H1 (cell line): ENCODE measurements around the gene MVP. TPM values are rescaled to one million over a fixed set of nuclear protein-coding genes. Genes with fewer than 3 reads are reported as not detected.
A peak's percentile ranks its signal among the peaks of the same experiment; 100 is the strongest.

Experiments
- CTCF ChIA-PET: fragments of 300-600 bp; sonication (Branson Sonifier 250); formaldehyde crosslinking; loops from one replicate; lab custom pipeline; 2021; ENCODE audit not compliant: partially characterized antibody; lab: Charles Lee
- POLR2A ChIA-PET: fragments of 300-600 bp; sonication (Branson Sonifier 250); formaldehyde crosslinking; loops from one replicate; lab custom pipeline; 2021; ENCODE audit warnings: inconsistent platforms; ENCODE audit not compliant: partially characterized antibody; lab: Charles Lee
- DNase-seq, 2 experiments: peaks; one replicate each; pipeline versions ENCODE4 v3.0.0 to v3.0.0-alpha.2; 2010 to 2022; ENCODE audit warnings: low spot score in 2 of 2, low read depth in 1 of 2, mixed read lengths in 1 of 2
- FAIRE-seq: peaks from 2 replicates; lab custom pipeline; 2011; peaks lifted over from hg19 to GRCh38; lab: Jason Lieb, UNC
- H2AFZ ChIP-seq: 2 replicates; pipeline ENCODE4 v1.8.1; 2012; ENCODE audit warnings: low read length, inconsistent platforms
- H2AK5ac ChIP-seq: 2 replicates; pipeline ENCODE4 v1.6.1; 2013; ENCODE audit warnings: low read depth, low read length
- H2BK120ac ChIP-seq: replicated peaks from 2 replicates; pipeline ENCODE3; 2013; ENCODE audit warnings: low read depth, low read length, inconsistent platforms
- H2BK12ac ChIP-seq: 2 replicates; pipeline ENCODE4 v1.6.1; 2013; ENCODE audit warnings: low read depth, low read length
- H2BK15ac ChIP-seq: 2 replicates; pipeline ENCODE4 v1.6.1; 2013; ENCODE audit warnings: low read length
- H2BK20ac ChIP-seq: 2 replicates; pipeline ENCODE4 v1.6.1; 2013; ENCODE audit warnings: low read length
- H2BK5ac ChIP-seq: 2 replicates; pipeline ENCODE4 v1.6.1; 2013; ENCODE audit warnings: low read depth, low read length
- H3K14ac ChIP-seq: 2 replicates; pipeline ENCODE4 v1.6.1; 2013; ENCODE audit warnings: inconsistent platforms; ENCODE audit not compliant: insufficient read length
- H3K18ac ChIP-seq: 2 replicates; pipeline ENCODE4 v1.6.1; 2013; ENCODE audit warnings: low read length; ENCODE audit errors: extremely low read depth
- H3K23ac ChIP-seq: 2 replicates; pipeline ENCODE4 v1.6.1; 2013; ENCODE audit warnings: inconsistent platforms; ENCODE audit not compliant: insufficient read length
- H3K23me2 ChIP-seq: 2 replicates; pipeline ENCODE4 v1.6.1; 2013; ENCODE audit warnings: low read depth, low read length
- H3K27ac ChIP-seq: 2 replicates; pipeline ENCODE4 v1.6.1; 2011; ENCODE audit warnings: low read depth, low read length, inconsistent platforms
- H3K27me3 ChIP-seq, 4 experiments: replicated peaks in 1 of 4; 1 replicate in 1 of 4; 2 replicates in 3 of 4; pipeline versions ENCODE4 v1.6.1 to v1.8.1; 2011 to 2013; ENCODE audit warnings: low read length in 3 of 4, mild to moderate bottlenecking in 3 of 4, inconsistent platforms in 2 of 4, mixed read lengths in 2 of 4, moderate library complexity in 1 of 4; ENCODE audit not compliant: control insufficient read depth in 3 of 4, insufficient read depth in 3 of 4; ENCODE audit errors: extremely low read depth in 1 of 4
- H3K36me3 ChIP-seq, 4 experiments: 2 replicates each; pipeline versions ENCODE4 v1.6.1 to v1.8.1; 2011 to 2013; ENCODE audit warnings: mild to moderate bottlenecking in 4 of 4, low read length in 3 of 4, moderate library complexity in 2 of 4, control low read depth in 1 of 4, inconsistent platforms in 1 of 4; ENCODE audit not compliant: insufficient read depth in 4 of 4, control insufficient read depth in 2 of 4
- H3K4ac ChIP-seq: replicated peaks from 2 replicates; pipeline ENCODE3; 2013; ENCODE audit warnings: low read length, low read depth, mixed read lengths, inconsistent platforms; ENCODE audit not compliant: insufficient read length
- H3K4me1 ChIP-seq, 4 experiments: replicated peaks in 1 of 4; 1 replicate in 1 of 4; 2 replicates in 3 of 4; pipeline versions ENCODE4 v1.6.1 to v1.8.1; 2011 to 2013; ENCODE audit warnings: low read length in 3 of 4, inconsistent platforms in 2 of 4, mixed read lengths in 1 of 4; ENCODE audit not compliant: insufficient read depth in 4 of 4, control insufficient read depth in 3 of 4
- H3K4me2 ChIP-seq, 2 experiments: 2 replicates each; pipeline versions ENCODE4 v1.6.1 to v1.8.1; 2011 to 2013; ENCODE audit warnings: low read depth in 2 of 2, low read length in 2 of 2, control low read depth in 1 of 2, inconsistent platforms in 1 of 2, mild to moderate bottlenecking in 1 of 2; ENCODE audit not compliant: insufficient read depth in 1 of 2
- H3K4me3 ChIP-seq, 4 experiments: fragments of 200-600, 300-600 bp in 1 of 4; sonication (generic), shearing (Covaris generic), sonication (Bioruptor Twin) in 1 of 4; 2 replicates each; pipeline versions ENCODE4 v1.5.1 to v1.8.1; 2011 to 2016; ENCODE audit warnings: low read length in 4 of 4, low read depth in 3 of 4, control low read depth in 2 of 4, inconsistent platforms in 2 of 4, mild to moderate bottlenecking in 2 of 4, mixed read lengths in 1 of 4, moderate library complexity in 1 of 4; ENCODE audit not compliant: insufficient read depth in 2 of 4; ENCODE audit errors: extremely low read depth in 1 of 4
- H3K56ac ChIP-seq: replicated peaks from 2 replicates; pipeline ENCODE3; 2013; ENCODE audit warnings: low read depth, mild to moderate bottlenecking, mixed read lengths, low read length, inconsistent platforms; ENCODE audit not compliant: insufficient read length
- H3K79me1 ChIP-seq: 2 replicates; pipeline ENCODE4 v1.6.1; 2013; ENCODE audit warnings: low read depth, low read length, control low read depth
- H3K79me2 ChIP-seq, 2 experiments: 2 replicates each; pipeline versions ENCODE4 v1.6.1 to v1.8.1; 2012 to 2013; ENCODE audit warnings: low read length in 2 of 2, mild to moderate bottlenecking in 2 of 2, inconsistent platforms in 1 of 2; ENCODE audit not compliant: insufficient read depth in 2 of 2, control insufficient read depth in 1 of 2
- H3K9ac ChIP-seq, 4 experiments: replicated peaks in 1 of 4; 1 replicate in 1 of 4; 2 replicates in 3 of 4; pipeline versions ENCODE4 v1.6.1 to v1.8.1; 2011 to 2013; ENCODE audit warnings: low read depth in 3 of 4, low read length in 3 of 4, control low read depth in 2 of 4, mild to moderate bottlenecking in 2 of 4, moderate library complexity in 2 of 4, inconsistent platforms in 1 of 4; ENCODE audit errors: extremely low read depth in 1 of 4
- H3K9me3 ChIP-seq, 2 experiments: 2 replicates each; pipeline versions ENCODE4 v1.6.1 to v1.8.1; 2012 to 2013; ENCODE audit warnings: mild to moderate bottlenecking in 2 of 2, moderate library complexity in 2 of 2, control low read depth in 1 of 2, inconsistent platforms in 1 of 2, low read depth in 1 of 2, low read length in 1 of 2, mixed read lengths in 1 of 2; ENCODE audit not compliant: insufficient read depth in 2 of 2
- H4K20me1 ChIP-seq, 2 experiments: replicated peaks in 1 of 2; 2 replicates each; pipeline versions ENCODE3 to v1.8.1; 2011 to 2013; ENCODE audit warnings: inconsistent platforms in 2 of 2, low read length in 2 of 2, mild to moderate bottlenecking in 1 of 2; ENCODE audit not compliant: insufficient read depth in 2 of 2, control insufficient read depth in 1 of 2
- H4K5ac ChIP-seq: 2 replicates; pipeline ENCODE4 v1.6.1; 2013; ENCODE audit warnings: low read length, low read depth, mixed read lengths, inconsistent platforms; ENCODE audit not compliant: insufficient read length
- H4K8ac ChIP-seq: 2 replicates; pipeline ENCODE4 v1.8.0; 2013; ENCODE audit warnings: mild to moderate bottlenecking, moderate library complexity, low read length, inconsistent platforms; ENCODE audit not compliant: insufficient read depth; ENCODE audit errors: extremely low read depth
- H4K91ac ChIP-seq: replicated peaks from 2 replicates; pipeline ENCODE3; 2013; ENCODE audit warnings: low read length, mixed read lengths, inconsistent platforms; ENCODE audit not compliant: insufficient read length
- BCL11A ChIP-seq, 2 experiments: IDR thresholded peaks; one replicate each; pipeline ENCODE4 v1.6.1; 2011; ENCODE audit warnings: low read depth in 2 of 2, low read length in 2 of 2, mild to moderate bottlenecking in 2 of 2
- CTBP2 ChIP-seq: IDR thresholded peaks from 2 replicates; pipeline ENCODE4 v1.7.0; 2011; ENCODE audit warnings: borderline replicate concordance, mild to moderate bottlenecking, moderate library complexity, mixed read lengths, low read length; ENCODE audit not compliant: insufficient read depth, insufficient read length
- JUND ChIP-seq: IDR thresholded peaks from 2 replicates; pipeline ENCODE4 v1.6.1; 2011; ENCODE audit warnings: mild to moderate bottlenecking, improper control_type of control experiment, low read length
- NANOG ChIP-seq: IDR thresholded peaks from 2 replicates; pipeline ENCODE4 v1.6.1; 2011; ENCODE audit warnings: low read length, low read depth, mild to moderate bottlenecking, inconsistent platforms; ENCODE audit not compliant: insufficient read depth, poor library complexity, severe bottlenecking
- SAP30 ChIP-seq: fragments of 300-600 bp; sonication (generic); IDR thresholded peaks from 2 replicates; pipeline ENCODE4 v1.7.1; 2012; ENCODE audit warnings: low read length, moderate library complexity, mild to moderate bottlenecking, inconsistent platforms; ENCODE audit not compliant: insufficient read depth, insufficient replicate concordance
- SIN3A ChIP-seq, 2 experiments: IDR thresholded peaks in 1 of 2; conservative IDR thresholded peaks in 1 of 2; 2 replicates each; pipeline ENCODE4 v1.6.1; 2011 to 2012; ENCODE audit warnings: low read length in 2 of 2, improper control_type of control experiment in 1 of 2, low read depth in 1 of 2, mild to moderate bottlenecking in 1 of 2
- TAF7 ChIP-seq: optimal IDR thresholded peaks from 2 replicates; pipeline ENCODE3; 2011; ENCODE audit warnings: low read depth, mild to moderate bottlenecking, inconsistent platforms, low read length, moderate library complexity, borderline replicate concordance
- ZNF274 ChIP-seq: IDR thresholded peaks from 2 replicates; pipeline ENCODE4 v1.7.0; 2012; ENCODE audit warnings: low read length, borderline replicate concordance; ENCODE audit errors: extremely low read depth
- WGBS, 2 experiments: shearing (Covaris generic) in 1 of 2; methylation state at CpG; one replicate each; pipeline versions ENCODE4 v1.1.6 to v1.1.7; 2013 to 2015; ENCODE audit warnings: low lambda C conversion rate in 2 of 2, mixed read lengths in 2 of 2, inconsistent platforms in 1 of 2, low coverage in 1 of 2, missing lambda C conversion rate in 1 of 2; ENCODE audit not compliant: insufficient replicate concordance in 2 of 2, insufficient coverage in 1 of 2, insufficient read length in 1 of 2; ENCODE audit errors: extremely low coverage in 1 of 2, missing lambda C conversion rate in 1 of 2; 5-methylcytosine and 5-hydroxymethylcytosine counted together
- polyA plus RNA-seq, 7 experiments: library from polyadenylated mRNA; depleted of rRNA in 3 of 7; stranded (reverse) in 5 of 7; unstranded in 2 of 7; fragments of >200 nt in 5 of 7; fragments of 200-250 nt in 2 of 7; gene quantifications; 1 replicate in 5 of 7; 2 replicates in 1 of 7; 4 replicates in 1 of 7; pipeline versions ENCODE4 v1.2.1 to v1.2.3, GENCODE V29; 2011 to 2013; ENCODE audit warnings: missing spikeins in 2 of 7, mixed read lengths in 2 of 7
- total RNA-seq: library from RNA; stranded (reverse); fragmentation: NEBNext Ultra II Directional; extraction: Animal tissue kit (Norgen Biotek cat#: 25700); gene quantifications from 2 replicates; pipeline ENCODE4 v1.2.1, GENCODE V29; 2021

The MVP gene
- total and polyA plus RNA-seq, 2 of the 8 experiments (the other 6 are each of a cell fraction or from before 2014, with no cell fraction given) = 1.9 TPM

GRCh38 chr16:29813644-29814562, 6.4 kb upstream of the MVP start:
- H2BK120ac ChIP-seq = no peak overlapping the region
- peaks cover 7 to 26% (median 13%) of the 10 kb centered on the region in 4 experiments for H3K36me3 ChIP-seq
- H2BK20ac ChIP-seq = no peak overlapping the region
- no peak overlapping the region for H3K14ac ChIP-seq
- H3K23me2 ChIP-seq = peaks cover 27% of the 10 kb centered on the region
- no peak overlapping the region for H4K8ac ChIP-seq
- peak overlapping the region; percentile 91 to 92 for H3K4me2 ChIP-seq
- no peaks in the 10 kb centered on the region for H3K9me3 ChIP-seq
- peak overlapping the region; percentile 59 to 91 (median 83) for H3K4me3 ChIP-seq
- peak overlapping the region in 3 of 4 experiments; percentile 2 to 23 (median 18); a peak in 3 of 7 replicates for H3K9ac ChIP-seq
- peaks cover 0 to 47% (median 36%) of the 10 kb centered on the region in 4 experiments; a peak in 6 of 7 replicates for H3K4me1 ChIP-seq
- 56% methylated on average over 22 of the region's 24 CpGs; no CpG with 5 or more reads in 1 of the 2 experiments for WGBS, 2 experiments
- H4K20me1 ChIP-seq = peaks cover 6 to 10% of the 10 kb centered on the region in 2 experiments
- H3K4ac ChIP-seq = peak overlapping the region; percentile 92
- H2BK5ac ChIP-seq = peak overlapping the region; percentile 89
- no peak overlapping the region for H2AFZ ChIP-seq
- POLR2A ChIA-PET = interaction anchor here (0.7 to 16.6 kb wide), 12 partner anchors 11 to 218 kb away, joined by 3 to 167 read pairs (median 4); partner anchors contain the start of genes CDIPT, HIRIP3 and TLCD3B
- peak overlapping the region; percentile 82 for H2BK15ac ChIP-seq
- H3K23ac ChIP-seq = no peak overlapping the region
- peak overlapping the region; percentile 40; the same call in 1 of the 2 replicates for H2AK5ac ChIP-seq
- H3K27ac ChIP-seq = 0 out of 2 replicates have a peak overlapping the region, but pooled peaks have one; percentile 17
- CTCF ChIA-PET = interaction anchor here (0.7 to 17.5 kb wide), 8 partner anchors 24 to 241 kb away, joined by 3 to 212 read pairs (median 4); no protein-coding TSS in a partner anchor
- peak overlapping the region; percentile 92; the same call in 1 of the 2 replicates for H2BK12ac ChIP-seq
- H4K91ac ChIP-seq = peak overlapping the region; percentile 79
- no peaks in the 10 kb centered on the region; the same call in none of the 2 replicates for H3K79me1 ChIP-seq
- no peak for FAIRE-seq
- peaks cover 0 to 29% of the 10 kb centered on the region in 2 experiments; a peak in 2 of 4 replicates for H3K79me2 ChIP-seq
- DNase-seq = no peak
- no peak overlapping the region for H4K5ac ChIP-seq
- no peaks in the 10 kb centered on the region for H3K27me3 ChIP-seq
- peak overlapping the region; percentile 83 for H3K18ac ChIP-seq
- H3K56ac ChIP-seq = no peak overlapping the region
- TF ChIP-seq NANOG = no peak
- TF ChIP-seq SAP30 = peak; percentile 18
- no peak for TF ChIP-seq TAF7
- no peak for TF ChIP-seq ZNF274
- no peak for TF ChIP-seq CTBP2
- TF ChIP-seq SIN3A (conservative IDR thresholded peaks at IDR 0.05 in 1 of 2, IDR thresholded peaks at IDR 0.05 in 1 of 2; ENCODE audit: low read depth in 1 of 2, low read length in 2 of 2) = 0 out of 4 replicates have a peak, but pooled peaks of 1 of the 2 experiments have one; percentile 16
- no peak for TF ChIP-seq BCL11A (IDR thresholded peaks at IDR 0.05; ENCODE audit: low read depth in 2 of 2, low read length in 2 of 2)
- no peak for TF ChIP-seq JUND
